Calu3 (cell line): Measurements from ENCODE around the gene PORCN. TPM values are rescaled to one million over a fixed set of nuclear protein-coding genes. Genes with fewer than 3 reads are reported as not detected.

Experiments used
- BruUV-seq: library from RNA; stranded (reverse); fragments of 400-500 nt; replicated peaks from 2 replicates; lab custom pipeline; 2021; lab: Mats Ljungman, UMichigan
- CTCF ChIA-PET: fragments of 300-600 bp; sonication (Branson Sonifier 250); formaldehyde crosslinking; loops from one replicate; lab custom pipeline; 2022; ENCODE audit warnings: antibody characterized with exemption; lab: Charles Lee
- DNase-seq: peaks from one replicate; pipeline ENCODE4 v3.0.0; 2022
- H3K27ac Mint-ChIP-seq: one replicate; pipeline ENCODE4 v1.8.0; 2022; ENCODE audit warnings: mixed read lengths; ENCODE audit not compliant: unreplicated experiment
- H3K27me3 Mint-ChIP-seq: one replicate; pipeline ENCODE4 v1.8.0; 2022; ENCODE audit warnings: mixed read lengths; ENCODE audit not compliant: unreplicated experiment
- H3K36me3 Mint-ChIP-seq: one replicate; pipeline ENCODE4 v1.8.0; 2022; ENCODE audit warnings: mild to moderate bottlenecking, moderate library complexity, mixed read lengths; ENCODE audit not compliant: insufficient read depth, unreplicated experiment
- H3K4me1 Mint-ChIP-seq: one replicate; pipeline ENCODE4 v1.8.0; 2022; ENCODE audit warnings: mild to moderate bottlenecking, low read depth, mixed read lengths; ENCODE audit not compliant: unreplicated experiment
- H3K4me3 Mint-ChIP-seq: one replicate; pipeline ENCODE4 v1.8.0; 2022; ENCODE audit warnings: mild to moderate bottlenecking, low read depth, moderate library complexity, mixed read lengths; ENCODE audit not compliant: unreplicated experiment
- H3K9me3 Mint-ChIP-seq: one replicate; pipeline ENCODE4 v1.8.0; 2022; ENCODE audit warnings: low read depth, mixed read lengths; ENCODE audit not compliant: unreplicated experiment
- CTCF ChIP-seq: fragments of 200-600 bp; IDR thresholded peaks from one replicate; pipeline ENCODE4 v1.8.0; 2022; ENCODE audit warnings: antibody characterized with exemption; ENCODE audit not compliant: unreplicated experiment
- intact Hi-C: fragments of 100-400 bp; cut with micrococcal nuclease; formaldehyde crosslinking; loops from one replicate; pipeline ENCODE4 v1.10.0; 2022; ENCODE audit not compliant: unreplicated experiment
- total RNA-seq: library from RNA; stranded (reverse); gene quantifications from 2 replicates; pipeline ENCODE4 v1.2.3, GENCODE V29; 2022

The PORCN gene
- total RNA-seq, 1 experiment from 2014 or later: 19.3 TPM

DNA sequence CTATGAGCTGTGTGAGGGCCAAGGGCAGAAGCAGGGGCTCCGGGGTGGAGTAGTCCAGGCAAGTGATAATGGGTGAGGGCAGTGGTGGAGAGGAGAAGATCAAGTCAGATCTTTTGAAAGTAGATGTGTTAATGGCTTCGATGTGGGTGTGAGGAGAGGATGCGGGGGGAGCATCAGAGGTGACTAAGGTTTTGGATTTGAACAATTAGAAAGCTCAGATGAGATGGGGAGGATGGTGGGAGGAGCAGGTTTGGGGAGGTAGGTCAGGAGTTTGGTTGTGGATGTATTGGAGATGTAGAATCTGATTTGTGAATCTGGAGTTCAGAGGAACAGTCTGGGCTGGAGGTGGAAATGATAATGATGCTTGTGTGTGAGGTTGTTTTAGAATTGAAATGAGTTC, 28.2 kb upstream of the PORCN start:
- intact Hi-C loops: no loop called here
- DNase-seq: no peak
- Mint-ChIP-seq H3K36me3 (peaks cover 61% of the 10 kb centered on the region), H3K4me1 (peaks cover 32% of the 10 kb centered on the region), H3K27me3 (no peaks in the 10 kb centered on the region), H3K27ac (peak overlapping the region; percentile 62), H3K4me3 (no peak overlapping the region), H3K9me3 (no peaks in the 10 kb centered on the region)
- CTCF ChIA-PET: no interaction called here
- BruUV-seq: no TSS peak
- no peak for TF ChIP-seq CTCF

GRCh38 chrX:48482526-48482925, 26.3 kb upstream of the PORCN start:
- DNase-seq: no peak
- H3K9me3 Mint-ChIP-seq: no peaks in the 10 kb centered on the region
- H3K4me1 Mint-ChIP-seq: peaks cover 27% of the 10 kb centered on the region
- TF ChIP-seq CTCF: no peak
- H3K4me3 Mint-ChIP-seq: no peak overlapping the region
- CTCF ChIA-PET: no interaction called here
- no peaks in the 10 kb centered on the region for H3K27me3 Mint-ChIP-seq
- intact Hi-C loops: no loop called here
- no peak overlapping the region for H3K27ac Mint-ChIP-seq
- BruUV-seq: no TSS peak
- peaks cover 53% of the 10 kb centered on the region for H3K36me3 Mint-ChIP-seq

- intact Hi-C loops: no loop called here
- CTCF ChIA-PET: no interaction called here
- no TSS peak for BruUV-seq
- peak; percentile 86 for DNase-seq
- TF ChIP-seq CTCF: no peak
- Mint-ChIP-seq H3K4me1 (peaks cover 26% of the 10 kb centered on the region), H3K4me3 (peak overlapping the region; percentile 43), H3K9me3 (no peaks in the 10 kb centered on the region), H3K27me3 (no peaks in the 10 kb centered on the region), H3K27ac (peak overlapping the region; percentile 98), H3K36me3 (peaks cover 27% of the 10 kb centered on the region)
Measured at GRCh38 chrX:48487362-48487798, 21.4 kb upstream of the PORCN start.

DNA sequence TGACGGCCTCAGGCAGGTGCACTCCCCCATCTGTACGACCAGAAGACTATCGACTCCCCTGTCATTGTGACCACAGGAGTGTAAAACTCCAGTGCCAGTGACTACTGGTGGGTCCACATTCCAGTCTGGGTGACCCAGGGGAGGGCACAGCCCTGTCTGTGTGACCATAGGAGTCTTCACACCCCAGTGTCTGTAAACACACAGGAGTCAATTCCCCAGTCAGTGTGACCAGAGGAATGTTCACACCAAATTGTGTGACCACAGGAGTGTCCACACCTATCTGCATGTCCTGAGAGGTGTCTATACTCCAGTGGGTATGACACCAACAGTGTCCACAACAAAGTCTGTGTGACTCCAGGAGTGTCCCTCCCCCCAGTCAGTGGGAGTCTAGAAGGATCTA, 20.8 kb upstream of the PORCN start:
- no peak for DNase-seq
- no peaks in the 10 kb centered on the region for H3K9me3 Mint-ChIP-seq
- peaks cover 29% of the 10 kb centered on the region for H3K4me1 Mint-ChIP-seq
- intact Hi-C loops: no loop called here
- H3K27me3 Mint-ChIP-seq: no peaks in the 10 kb centered on the region
- no TSS peak for BruUV-seq
- H3K27ac Mint-ChIP-seq: peak overlapping the region; percentile 98
- no peak for TF ChIP-seq CTCF
- no peak overlapping the region for H3K4me3 Mint-ChIP-seq
- CTCF ChIA-PET: interaction anchor here (0.6 kb wide), 1 partner anchor 17 kb away, joined by 3 read pairs; no protein-coding TSS in a partner anchor
- peaks cover 27% of the 10 kb centered on the region for H3K36me3 Mint-ChIP-seq
